ENCODE measurements around the gene KIF1B.

KIF1B gene

DNA sequence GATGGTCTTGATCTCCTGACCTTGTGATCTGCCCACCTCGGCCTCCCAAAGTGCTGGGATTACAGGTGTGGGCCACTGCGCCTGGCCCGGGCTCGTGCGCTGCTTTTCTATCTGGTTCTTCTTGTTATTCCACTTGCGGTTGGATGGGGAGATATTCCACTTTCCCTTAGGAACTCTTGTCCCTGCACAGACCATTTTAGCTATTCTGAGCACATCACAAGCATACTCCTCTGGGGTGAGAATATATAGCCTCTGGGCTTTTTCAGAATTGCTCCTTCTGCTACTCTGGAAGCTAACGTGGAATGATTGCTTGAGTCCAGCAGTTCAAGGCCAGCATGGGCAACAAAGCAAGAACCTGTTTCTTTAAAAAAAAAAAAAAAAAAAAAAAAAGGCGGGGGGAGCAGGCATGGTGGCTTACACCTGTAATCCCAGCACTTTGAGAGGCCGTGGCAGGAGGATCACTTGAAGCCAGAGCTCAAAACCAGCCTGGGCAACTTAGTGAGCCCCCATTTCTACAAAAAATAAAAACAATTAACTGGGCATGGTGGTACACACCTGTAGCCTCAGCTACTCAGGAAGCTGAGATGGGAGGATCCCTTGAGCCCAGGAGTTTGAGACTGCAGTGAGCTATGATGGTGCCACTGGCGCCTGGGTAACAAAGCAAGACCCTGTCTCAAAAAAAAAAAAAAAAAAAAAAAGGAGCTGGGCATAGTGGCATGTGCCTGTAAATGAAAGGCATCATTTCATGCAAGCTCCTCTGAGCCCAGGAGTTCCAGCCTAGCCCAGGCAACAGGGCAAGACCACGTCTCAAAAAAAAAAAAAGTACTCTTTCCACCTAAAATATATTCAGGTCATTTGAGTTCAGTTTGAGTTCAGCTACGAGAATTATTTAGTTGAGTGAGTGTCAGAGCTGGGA lies 176.6 kb downstream of the KIF1B start:
- Histone ChIP-seq H3K9me3 (ENCODE audit: low read length) (no peaks in the 10 kb centered on the region), H3K4me3 (ENCODE audit: low read length) (no peak overlapping the region), H3K36me3 (ENCODE audit: insufficient read depth, low read length) (peaks cover 38% of the 10 kb centered on the region), H3K4me1 (ENCODE audit: insufficient read depth, low read length) (peaks cover 10% of the 10 kb centered on the region), H2AFZ (ENCODE audit: low read depth, low read length) (no peak overlapping the region), H3K27me3 (ENCODE audit: insufficient read depth, low read length) (no peaks in the 10 kb centered on the region)

DNA sequence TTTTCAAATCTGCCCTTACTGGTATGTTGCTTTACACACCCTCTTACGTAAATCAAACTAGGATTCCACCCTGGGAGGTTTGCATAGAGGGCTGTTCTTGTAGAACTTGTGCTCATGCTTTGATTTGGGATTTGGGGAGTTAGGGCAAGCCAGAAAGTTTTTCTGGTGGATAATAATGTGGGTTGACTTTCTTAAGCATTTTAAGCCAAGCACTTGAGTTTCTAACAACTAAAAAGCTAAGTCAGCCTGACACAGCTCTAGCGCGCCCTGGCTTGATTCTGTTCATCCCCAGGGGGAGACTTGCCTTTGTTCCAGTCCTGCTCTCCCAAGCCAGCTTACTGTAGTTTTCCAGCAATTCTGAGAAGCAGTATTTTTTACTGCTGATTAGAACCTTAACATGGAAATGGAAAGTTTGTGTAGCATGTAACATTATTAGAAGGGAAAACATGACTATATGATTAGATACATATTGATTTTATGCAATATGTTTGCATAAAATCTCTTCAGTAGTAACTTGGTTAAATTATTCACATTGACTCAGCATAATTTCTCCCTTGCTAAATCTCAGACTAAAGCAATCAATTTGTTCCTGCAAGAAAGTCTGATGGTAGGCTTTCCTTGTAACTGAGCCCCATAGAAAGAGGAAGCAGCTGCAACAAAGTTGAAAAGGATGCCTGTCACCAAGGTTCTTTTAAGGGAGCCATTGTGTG lies 177.5 kb downstream of the KIF1B start:
- H3K9me3 ChIP-seq (ENCODE audit: low read length) = no peaks in the 10 kb centered on the region
- peaks cover 41% of the 10 kb centered on the region for H3K36me3 ChIP-seq (ENCODE audit: insufficient read depth, low read length)
- H3K27me3 ChIP-seq (ENCODE audit: insufficient read depth, low read length) = no peaks in the 10 kb centered on the region
- H2AFZ ChIP-seq (ENCODE audit: low read depth, low read length) = no peak overlapping the region
- peaks cover 10% of the 10 kb centered on the region for H3K4me1 ChIP-seq (ENCODE audit: insufficient read depth, low read length)
- no peak overlapping the region for H3K4me3 ChIP-seq (ENCODE audit: low read length)

DNA sequence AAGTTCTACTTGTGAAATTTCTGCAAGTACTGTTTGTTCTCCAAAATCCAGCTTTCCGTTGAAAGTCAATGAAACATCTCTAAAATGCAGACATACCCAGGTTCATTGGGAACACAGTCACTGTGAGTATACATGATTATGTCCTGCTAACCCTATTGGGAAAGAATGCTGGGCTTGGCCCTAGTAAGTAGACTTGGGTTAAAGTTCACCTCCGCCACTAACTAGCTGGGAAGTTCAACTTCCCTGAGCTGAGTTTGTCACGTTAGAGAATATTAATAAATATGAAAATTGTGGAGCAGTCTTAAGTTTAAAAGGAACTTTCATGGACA lies 178.0 kb downstream of the KIF1B start:
- Histone ChIP-seq H3K9me3 (ENCODE audit: low read length) (no peaks in the 10 kb centered on the region), H3K4me1 (ENCODE audit: insufficient read depth, low read length) (peaks cover 10% of the 10 kb centered on the region), H3K36me3 (ENCODE audit: insufficient read depth, low read length) (peaks cover 36% of the 10 kb centered on the region), H2AFZ (ENCODE audit: low read depth, low read length) (no peak overlapping the region), H3K27me3 (ENCODE audit: insufficient read depth, low read length) (no peaks in the 10 kb centered on the region), H3K4me3 (ENCODE audit: low read length) (no peak overlapping the region)

DNA sequence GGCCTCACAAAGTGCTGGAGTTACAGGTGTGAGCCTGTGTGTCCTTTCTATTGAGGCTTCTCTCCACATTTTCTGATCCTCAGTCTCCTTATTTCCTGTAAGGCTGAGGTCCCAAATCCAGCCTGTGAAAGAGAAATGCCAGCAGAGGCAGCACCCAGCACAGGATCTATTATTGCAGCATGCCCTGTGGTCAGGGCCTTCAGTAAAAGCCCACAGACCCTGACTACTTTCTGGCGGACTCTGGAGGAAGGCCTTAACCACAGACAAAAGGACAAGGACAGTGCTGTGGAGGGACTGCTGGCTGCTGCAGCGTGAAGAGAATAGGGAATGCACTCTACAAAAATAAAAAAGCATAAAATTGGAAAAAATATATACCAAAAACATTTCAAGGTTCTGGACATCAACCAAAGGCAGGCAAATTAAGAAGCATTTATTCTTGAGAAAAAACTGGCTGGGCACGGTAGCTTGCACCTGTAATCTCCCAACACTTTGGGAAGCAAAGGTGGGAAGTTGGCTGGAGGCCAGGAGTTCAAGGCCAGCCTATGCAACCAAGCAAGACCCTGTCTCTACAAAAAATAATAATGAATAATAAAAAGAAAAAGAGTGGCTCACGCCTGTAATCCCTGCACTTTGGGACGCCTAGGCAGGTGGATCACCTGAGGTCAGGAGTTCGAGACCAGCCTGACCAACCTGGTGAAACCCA lies 179.1 kb downstream of the KIF1B start:
- peaks cover 10% of the 10 kb centered on the region for H3K4me1 ChIP-seq (ENCODE audit: insufficient read depth, low read length)
- H3K4me3 ChIP-seq (ENCODE audit: low read length) = no peak overlapping the region
- no peak overlapping the region for H2AFZ ChIP-seq (ENCODE audit: low read depth, low read length)
- peaks cover 27% of the 10 kb centered on the region for H3K36me3 ChIP-seq (ENCODE audit: insufficient read depth, low read length)
- H3K27me3 ChIP-seq (ENCODE audit: insufficient read depth, low read length) = no peaks in the 10 kb centered on the region
- no peaks in the 10 kb centered on the region for H3K9me3 ChIP-seq (ENCODE audit: low read length)

DNA sequence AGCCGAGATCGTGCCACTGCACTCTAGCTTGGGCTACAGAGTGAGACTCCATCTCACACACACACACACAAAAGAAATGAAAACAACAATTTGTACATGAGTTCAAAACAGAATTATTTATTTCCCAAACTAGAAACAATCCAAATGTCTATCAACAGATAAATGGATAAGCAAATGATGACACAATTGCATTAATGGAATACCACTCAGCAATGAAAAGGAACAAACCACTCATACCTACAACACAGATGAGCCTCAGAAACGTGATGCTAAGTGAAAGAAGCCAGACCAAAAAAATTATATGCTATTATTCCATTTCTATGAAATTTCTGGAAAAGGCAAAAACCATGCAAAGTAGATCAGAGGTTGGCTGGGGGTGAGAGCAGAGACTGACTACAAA lies 186.5 kb downstream of the KIF1B start:
- H3K4me1 ChIP-seq (ENCODE audit: insufficient read depth, low read length) = peaks cover 11% of the 10 kb centered on the region

DNA sequence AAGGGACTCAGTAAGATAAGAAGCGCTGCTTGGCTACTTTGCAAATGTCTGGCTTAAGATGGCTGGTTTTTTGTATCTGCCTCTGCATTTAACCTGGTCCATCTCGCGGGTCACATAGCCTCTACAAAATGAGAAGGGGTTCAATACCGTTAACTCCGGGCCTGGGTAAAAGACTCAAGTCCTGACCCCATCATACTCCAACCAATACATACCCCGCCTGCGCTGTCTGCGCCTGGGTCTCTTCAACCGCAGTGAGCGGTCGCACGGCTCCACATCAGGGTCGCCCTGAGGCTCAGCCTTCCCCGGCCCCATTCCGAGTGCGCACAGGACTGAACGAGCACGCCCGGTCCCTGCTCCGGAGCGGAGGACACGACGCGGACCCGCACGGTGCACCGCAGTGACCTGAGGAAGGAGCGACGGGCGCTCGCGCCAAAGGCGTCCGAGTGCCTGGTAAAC lies 187.9 kb downstream of the KIF1B start:
- Histone ChIP-seq H3K4me3 (ENCODE audit: low read length) (peak overlapping the region; percentile 55), H3K27me3 (ENCODE audit: insufficient read depth, low read length) (no peaks in the 10 kb centered on the region), H3K36me3 (ENCODE audit: insufficient read depth, low read length) (peaks cover 25% of the 10 kb centered on the region), H3K9me3 (ENCODE audit: low read length) (no peaks in the 10 kb centered on the region), H3K4me1 (ENCODE audit: insufficient read depth, low read length) (peaks cover 11% of the 10 kb centered on the region), H2AFZ (ENCODE audit: low read depth, low read length) (no peak overlapping the region)

More for the DNA sequence above, 186.5 kb downstream of the KIF1B start:
- H3K36me3 ChIP-seq (ENCODE audit: insufficient read depth, low read length) = peaks cover 19% of the 10 kb centered on the region
- no peaks in the 10 kb centered on the region for H3K9me3 ChIP-seq (ENCODE audit: low read length)
- H3K4me3 ChIP-seq (ENCODE audit: low read length) = no peak overlapping the region
- H2AFZ ChIP-seq (ENCODE audit: low read depth, low read length) = no peak overlapping the region
- no peaks in the 10 kb centered on the region for H3K27me3 ChIP-seq (ENCODE audit: insufficient read depth, low read length)

DNA sequence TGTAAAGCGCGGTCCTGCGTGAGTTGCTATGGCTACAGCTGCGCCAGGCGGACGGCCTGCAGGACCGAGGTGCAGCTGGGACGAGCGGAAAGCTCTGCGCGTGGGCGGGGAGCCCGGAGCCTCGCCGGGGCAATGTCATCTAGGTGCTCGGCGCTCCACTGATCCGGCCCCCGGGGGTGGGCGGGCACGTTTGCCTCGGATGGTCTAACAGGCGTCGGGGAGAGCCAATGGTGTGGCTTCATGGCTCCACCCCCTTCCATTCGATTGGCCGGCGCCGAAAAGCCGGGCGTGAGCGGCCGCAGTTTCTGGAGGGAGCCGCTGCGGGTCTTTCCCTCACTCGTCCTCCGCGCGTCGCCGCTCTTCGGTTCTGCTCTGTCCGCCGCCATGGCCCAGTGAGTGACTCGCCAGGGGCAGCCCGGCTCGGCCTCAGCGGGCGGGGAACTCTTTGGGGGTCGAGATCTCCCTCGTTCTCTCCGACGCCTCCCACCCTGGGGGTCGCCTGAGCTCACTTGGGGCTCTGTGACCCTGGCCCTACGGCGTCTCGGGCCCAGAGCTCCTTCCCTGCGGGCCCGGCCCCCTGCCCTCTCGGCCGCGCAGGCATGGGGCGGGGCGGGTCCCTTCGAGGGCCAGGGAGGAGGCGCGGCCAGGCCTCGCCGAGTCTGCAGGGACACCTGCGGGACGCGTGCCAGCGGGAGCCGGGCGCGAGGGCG lies 188.5 kb downstream of the KIF1B start, which contains the start of gene PGD:
TSS of gene PGD (plus strand) at position 331 of the 710 bp plus-strand sequence. CDS start at position 385, 54 bp downstream.
- peaks cover 11% of the 10 kb centered on the region for H3K4me1 ChIP-seq (ENCODE audit: insufficient read depth, low read length)
- H3K36me3 ChIP-seq (ENCODE audit: insufficient read depth, low read length) = peaks cover 30% of the 10 kb centered on the region
- peak within 1 kb of the TSS; percentile 55 for H3K4me3 ChIP-seq (ENCODE audit: low read length)
- no peaks in the 10 kb centered on the region for H3K27me3 ChIP-seq (ENCODE audit: insufficient read depth, low read length)
- H3K9me3 ChIP-seq (ENCODE audit: low read length) = no peaks in the 10 kb centered on the region
- H2AFZ ChIP-seq (ENCODE audit: low read depth, low read length) = no peak within 1 kb of the TSS

DNA sequence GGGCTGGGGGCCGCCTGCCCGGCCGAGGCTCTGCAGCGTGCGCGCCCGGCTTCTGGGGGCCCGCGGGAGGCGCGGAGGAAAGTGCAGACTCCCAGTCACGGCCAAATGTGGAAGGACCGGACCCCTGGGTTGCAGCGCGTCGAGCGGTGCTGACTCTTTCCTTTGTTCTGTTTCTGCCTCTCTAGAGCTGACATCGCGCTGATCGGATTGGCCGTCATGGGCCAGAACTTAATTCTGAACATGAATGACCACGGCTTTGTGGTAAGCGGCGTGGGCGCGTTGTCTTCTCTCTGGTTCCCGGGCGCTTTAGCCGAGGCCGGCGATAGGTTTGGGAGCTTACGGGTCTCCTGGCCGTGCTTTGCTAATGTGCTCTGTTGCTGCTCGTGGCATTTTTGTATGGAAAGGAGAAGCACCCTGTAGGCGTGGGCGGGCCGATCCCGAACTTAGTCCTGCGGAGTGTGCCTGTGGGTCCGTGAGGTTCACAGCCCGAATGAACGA lies 189.1 kb downstream of the KIF1B start:
- H3K4me1 ChIP-seq (ENCODE audit: insufficient read depth, low read length) = peaks cover 11% of the 10 kb centered on the region
- peaks cover 36% of the 10 kb centered on the region for H3K36me3 ChIP-seq (ENCODE audit: insufficient read depth, low read length)
- no peaks in the 10 kb centered on the region for H3K27me3 ChIP-seq (ENCODE audit: insufficient read depth, low read length)
- H2AFZ ChIP-seq (ENCODE audit: low read depth, low read length) = no peak overlapping the region
- no peaks in the 10 kb centered on the region for H3K9me3 ChIP-seq (ENCODE audit: low read length)
- peak overlapping the region; percentile 55 for H3K4me3 ChIP-seq (ENCODE audit: low read length)

DNA sequence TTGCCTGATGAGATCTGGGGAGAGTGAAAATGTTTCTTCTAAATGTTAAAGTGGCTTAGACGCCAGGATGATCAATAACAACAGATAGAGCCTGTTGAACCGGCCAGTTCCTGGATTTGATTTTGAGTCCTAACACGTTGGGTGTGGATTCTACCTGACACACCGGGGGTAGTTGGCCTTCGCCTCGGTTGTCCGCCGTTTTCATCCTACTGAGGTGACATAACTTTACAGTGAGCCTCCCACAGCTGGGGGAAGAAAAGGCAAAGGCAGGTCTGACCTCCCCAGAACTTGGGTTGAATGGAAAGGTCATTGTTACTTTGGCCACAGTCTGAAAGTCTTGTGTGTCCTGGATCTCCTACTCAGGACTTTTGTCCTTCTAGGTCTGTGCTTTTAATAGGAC lies 189.6 kb downstream of the KIF1B start:
- Histone ChIP-seq H3K27me3 (ENCODE audit: insufficient read depth, low read length) (no peaks in the 10 kb centered on the region), H3K4me1 (ENCODE audit: insufficient read depth, low read length) (peaks cover 11% of the 10 kb centered on the region), H2AFZ (ENCODE audit: low read depth, low read length) (no peak overlapping the region), H3K9me3 (ENCODE audit: low read length) (no peaks in the 10 kb centered on the region), H3K4me3 (ENCODE audit: low read length) (peak overlapping the region; percentile 55), H3K36me3 (ENCODE audit: insufficient read depth, low read length) (peaks cover 41% of the 10 kb centered on the region)

DNA sequence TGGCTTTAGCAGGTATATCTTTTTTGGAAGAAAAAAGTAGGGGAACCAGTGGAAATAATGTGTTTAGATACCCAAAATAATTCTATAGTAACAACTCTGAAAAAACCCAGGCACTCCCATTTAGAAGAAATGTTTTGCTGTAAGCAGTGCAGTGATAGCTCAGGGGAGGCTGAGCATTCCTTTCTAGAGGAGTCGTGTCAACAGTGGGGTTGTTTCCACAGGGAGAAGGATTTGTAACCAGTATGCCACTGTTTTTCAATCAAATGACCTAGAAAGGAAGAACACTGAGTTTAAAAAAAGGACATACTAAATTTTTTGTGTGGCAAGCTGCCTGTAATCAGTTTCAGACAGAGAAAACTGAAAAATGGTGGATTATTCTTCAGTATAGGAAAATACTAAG lies 190.9 kb downstream of the KIF1B start:
- Histone ChIP-seq H3K9me3 (ENCODE audit: low read length) (no peaks in the 10 kb centered on the region), H2AFZ (ENCODE audit: low read depth, low read length) (no peak overlapping the region), H3K36me3 (ENCODE audit: insufficient read depth, low read length) (peaks cover 51% of the 10 kb centered on the region), H3K4me1 (ENCODE audit: insufficient read depth, low read length) (peaks cover 11% of the 10 kb centered on the region), H3K27me3 (ENCODE audit: insufficient read depth, low read length) (no peaks in the 10 kb centered on the region), H3K4me3 (ENCODE audit: low read length) (no peak overlapping the region)

DNA sequence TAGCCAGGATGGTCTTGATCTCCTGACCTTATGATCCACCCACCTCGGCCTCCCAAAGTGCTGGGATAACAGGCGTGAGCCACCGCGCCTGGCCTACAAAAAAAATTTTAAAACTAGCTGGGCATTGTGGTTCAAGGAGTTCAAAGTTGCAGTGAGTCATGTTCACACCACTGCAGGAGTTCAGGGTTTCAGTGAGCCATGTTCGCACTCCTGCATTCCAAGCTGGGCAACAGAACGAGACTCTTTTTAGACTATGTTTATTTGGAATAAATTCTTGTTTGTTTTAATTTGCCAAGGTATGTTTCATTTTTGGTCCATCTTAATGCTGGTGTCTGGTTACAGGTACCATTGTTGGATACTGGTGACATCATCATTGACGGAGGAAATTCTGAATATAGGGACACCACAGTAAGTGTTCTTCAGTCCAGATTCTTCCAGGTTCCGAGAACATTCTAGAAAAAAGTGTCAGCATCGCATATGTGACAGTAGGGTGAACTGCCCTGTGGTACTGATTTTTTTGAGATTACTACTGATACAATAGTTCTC lies 192.4 kb downstream of the KIF1B start:
- H3K36me3 ChIP-seq (ENCODE audit: insufficient read depth, low read length) = peaks cover 66% of the 10 kb centered on the region
- no peaks in the 10 kb centered on the region for H3K27me3 ChIP-seq (ENCODE audit: insufficient read depth, low read length)
- no peaks in the 10 kb centered on the region for H3K9me3 ChIP-seq (ENCODE audit: low read length)

DNA sequence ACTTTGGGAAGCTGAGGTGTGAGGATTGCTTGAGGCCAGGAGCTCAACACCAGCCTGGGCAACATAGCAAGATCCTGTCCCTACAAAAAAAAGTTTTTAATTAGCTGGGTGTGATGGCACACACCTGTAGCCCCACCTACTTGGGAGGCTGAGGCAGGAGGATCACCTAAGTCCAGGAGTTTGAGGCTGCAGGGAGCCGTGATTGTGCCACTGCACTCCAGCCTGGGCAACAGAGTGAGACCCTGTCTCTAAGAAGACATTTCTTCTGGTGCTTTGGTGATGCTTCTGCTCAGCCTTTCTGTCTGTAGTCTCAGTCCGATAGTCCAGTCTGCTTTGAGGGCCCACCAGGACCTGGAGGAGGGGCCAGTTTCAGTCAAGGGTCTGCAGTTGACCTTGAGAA lies 196.8 kb downstream of the KIF1B start:
- H3K9me3 ChIP-seq (ENCODE audit: low read length) = no peaks in the 10 kb centered on the region
- no peak overlapping the region for H3K4me3 ChIP-seq (ENCODE audit: low read length)
- peaks cover 89% of the 10 kb centered on the region for H3K36me3 ChIP-seq (ENCODE audit: insufficient read depth, low read length)
- no peak overlapping the region for H2AFZ ChIP-seq (ENCODE audit: low read depth, low read length)
- H3K27me3 ChIP-seq (ENCODE audit: insufficient read depth, low read length) = no peaks in the 10 kb centered on the region
- H3K4me1 ChIP-seq (ENCODE audit: insufficient read depth, low read length) = no peaks in the 10 kb centered on the region

More for the DNA sequence above, 192.4 kb downstream of the KIF1B start:
- no peak overlapping the region for H2AFZ ChIP-seq (ENCODE audit: low read depth, low read length)
- H3K4me1 ChIP-seq (ENCODE audit: insufficient read depth, low read length) = peaks cover 11% of the 10 kb centered on the region
- no peak overlapping the region for H3K4me3 ChIP-seq (ENCODE audit: low read length)
